ENCODE data around the gene CCNJ. TPM values are rescaled to one million over a fixed set of nuclear protein-coding genes. Genes with fewer than 3 reads are reported as not detected.

The CCNJ gene
- total RNA-seq, result 5.0 and 5.2 TPM in 2 replicates

DNA sequence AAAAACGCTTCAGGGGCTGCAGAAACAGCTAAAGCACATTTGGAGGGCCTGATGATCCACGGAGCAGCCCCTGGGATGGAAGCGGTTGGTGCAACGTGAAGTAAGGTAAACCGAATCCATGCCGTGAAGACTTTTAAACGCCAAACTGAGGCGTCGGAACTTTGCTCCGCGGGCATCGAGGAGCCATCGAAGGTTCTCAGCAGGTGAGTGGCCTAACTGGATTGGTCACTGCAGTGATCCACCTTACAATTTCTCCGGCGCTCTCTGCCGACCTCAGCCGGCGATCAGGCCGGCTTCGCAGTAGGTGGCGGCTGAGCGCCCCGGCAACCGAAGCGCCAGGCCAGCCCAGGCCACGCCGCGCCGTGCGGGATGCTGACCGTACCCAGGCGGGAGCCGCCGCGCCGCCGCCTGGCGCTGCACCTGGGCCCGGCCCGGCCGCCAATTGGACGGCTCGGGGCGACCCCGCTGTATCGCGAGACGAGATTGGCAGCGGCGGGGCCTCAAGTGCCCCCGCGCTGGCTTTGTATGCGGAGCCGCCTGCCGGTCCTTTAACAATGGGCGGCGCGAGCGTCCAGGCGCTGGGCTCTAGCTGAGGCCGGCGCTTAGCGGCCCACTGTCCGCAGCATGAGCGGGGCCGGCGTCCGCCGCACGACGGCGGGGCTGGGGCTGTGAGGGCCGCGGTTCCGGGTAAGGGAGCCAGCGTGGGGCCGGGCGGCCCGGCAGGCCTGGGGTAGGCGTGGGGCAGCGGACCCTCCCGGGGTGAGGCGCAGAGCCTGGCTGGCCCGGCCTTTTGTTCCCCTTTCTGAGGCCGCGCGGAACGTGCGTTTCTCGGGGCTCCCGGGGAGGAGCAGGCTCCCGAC is at the start of gene CCNJ:
TSS of gene CCNJ (plus strand) at position 551 of the 860 bp plus-strand sequence. CDS start 811 bp downstream, outside the sequence.

Small RNAs within 50 kb of the gene (small RNA-seq; reads per million reads assigned to genes)
- 6.3 reads per million, percentile 92 among the genes with 10 or more reads in this experiment for gene MIR3157

Other genes starting within 250 kb of the CCNJ start
- gene CC2D2B, start 135.6 kb upstream of the CCNJ start, total RNA-seq, result 0.13 and 0.65 TPM in 2 replicates
- 22.7 and 22.8 TPM in 2 replicates for gene ZNF518A, start 86.7 kb downstream of the CCNJ start, total RNA-seq
- 0.65 TPM in 1 of 2 replicates, not detected in the other for gene BLNK, start 228.0 kb downstream of the CCNJ start, total RNA-seq